ENCODE results near the gene GNG7.

GRCh38 chr19:2574478-2574931 lies 128.0 kb downstream of the GNG7 start:
- TF ChIP-seq CTCF (IDR thresholded peaks at IDR 0.05; ENCODE audit: low read depth, low read length, poor library complexity, severe bottlenecking) (no peak), EZH2phosphoT487 (IDR thresholded peaks at IDR 0.05; ENCODE audit: borderline replicate concordance, low read length) (no peak)

Measured in DOHH2 (cell line).